ENCODE data around the gene TBXAS1.

The TBXAS1 gene

GRCh38 chr7:139829025-139829774, at the start of gene TBXAS1:
Gene TBXAS1 (plus strand): TSS chr7:139829264. CDS start chr7:139829391, 127 bp downstream.
- no peak within 1 kb of the TSS for H3K4me3 ChIP-seq (ENCODE audit: low read length)
- no peaks in the 10 kb centered on the region for H3K36me3 ChIP-seq (ENCODE audit: control insufficient read depth, insufficient read depth, low read length, severe bottlenecking)
- peaks cover 9% of the 10 kb centered on the region for H3K4me1 ChIP-seq (ENCODE audit: control insufficient read depth, insufficient read depth, low read length)
- DNase-seq (ENCODE audit: low read depth), result peak; percentile 2
- no peak within 1 kb of the TSS for H3K9ac ChIP-seq (ENCODE audit: low read length)
- H3K27me3 ChIP-seq (replicated peaks; ENCODE audit: control insufficient read depth, insufficient read depth, low read length), result no peaks in the 10 kb centered on the region
- peaks cover 4% of the 10 kb centered on the region for H3K9me3 ChIP-seq (ENCODE audit: control insufficient read depth, low read length)

GRCh38 chr7:139782932-139783331, 46.1 kb upstream of the TBXAS1 start:
- Histone ChIP-seq H3K27me3 (replicated peaks; ENCODE audit: control insufficient read depth, insufficient read depth, low read length) (peaks cover 5% of the 10 kb centered on the region), H3K4me3 (ENCODE audit: low read length) (no peak overlapping the region), H3K4me1 (ENCODE audit: control insufficient read depth, insufficient read depth, low read length) (peaks cover 14% of the 10 kb centered on the region), H3K9ac (ENCODE audit: low read length) (no peak overlapping the region), H3K9me3 (ENCODE audit: control insufficient read depth, low read length) (no peaks in the 10 kb centered on the region), H3K36me3 (ENCODE audit: control insufficient read depth, insufficient read depth, low read length, severe bottlenecking) (no peaks in the 10 kb centered on the region)
- no peak for DNase-seq (ENCODE audit: low read depth)

GRCh38 chr7:139783647-139784385, 45.2 kb upstream of the TBXAS1 start:
- no peak overlapping the region for H3K4me3 ChIP-seq (ENCODE audit: low read length)

GRCh38 chr7:139784648-139785047, 44.4 kb upstream of the TBXAS1 start:
- Histone ChIP-seq H3K9me3 (ENCODE audit: control insufficient read depth, low read length) (no peaks in the 10 kb centered on the region), H3K36me3 (ENCODE audit: control insufficient read depth, insufficient read depth, low read length, severe bottlenecking) (no peaks in the 10 kb centered on the region), H3K4me3 (ENCODE audit: low read length) (no peak overlapping the region), H3K9ac (ENCODE audit: low read length) (no peak overlapping the region), H3K4me1 (ENCODE audit: control insufficient read depth, insufficient read depth, low read length) (peaks cover 9% of the 10 kb centered on the region), H3K27me3 (replicated peaks; ENCODE audit: control insufficient read depth, insufficient read depth, low read length) (peaks cover under 1% of the 10 kb centered on the region)
- DNase-seq (ENCODE audit: low read depth), result no peak

More at GRCh38 chr7:139783647-139784385, 45.2 kb upstream of the TBXAS1 start:
- no peak for DNase-seq (ENCODE audit: low read depth)
- H3K9ac ChIP-seq (ENCODE audit: low read length), result no peak overlapping the region
- no peaks in the 10 kb centered on the region for H3K9me3 ChIP-seq (ENCODE audit: control insufficient read depth, low read length)
- peaks cover 11% of the 10 kb centered on the region for H3K4me1 ChIP-seq (ENCODE audit: control insufficient read depth, insufficient read depth, low read length)
- peaks cover 5% of the 10 kb centered on the region for H3K27me3 ChIP-seq (replicated peaks; ENCODE audit: control insufficient read depth, insufficient read depth, low read length)
- no peaks in the 10 kb centered on the region for H3K36me3 ChIP-seq (ENCODE audit: control insufficient read depth, insufficient read depth, low read length, severe bottlenecking)

GRCh38 chr7:139791316-139791715, 37.7 kb upstream of the TBXAS1 start:
- Histone ChIP-seq H3K4me3 (ENCODE audit: low read length) (no peak overlapping the region), H3K36me3 (ENCODE audit: control insufficient read depth, insufficient read depth, low read length, severe bottlenecking) (no peaks in the 10 kb centered on the region), H3K9me3 (ENCODE audit: control insufficient read depth, low read length) (no peaks in the 10 kb centered on the region), H3K4me1 (ENCODE audit: control insufficient read depth, insufficient read depth, low read length) (no peaks in the 10 kb centered on the region), H3K9ac (ENCODE audit: low read length) (no peak overlapping the region), H3K27me3 (replicated peaks; ENCODE audit: control insufficient read depth, insufficient read depth, low read length) (no peaks in the 10 kb centered on the region)
- DNase-seq (ENCODE audit: low read depth), result no peak

GRCh38 chr7:139797607-139798006, 31.5 kb upstream of the TBXAS1 start:
- Histone ChIP-seq H3K9me3 (ENCODE audit: control insufficient read depth, low read length) (no peaks in the 10 kb centered on the region), H3K4me3 (ENCODE audit: low read length) (no peak overlapping the region), H3K27me3 (replicated peaks; ENCODE audit: control insufficient read depth, insufficient read depth, low read length) (no peaks in the 10 kb centered on the region), H3K9ac (ENCODE audit: low read length) (no peak overlapping the region), H3K36me3 (ENCODE audit: control insufficient read depth, insufficient read depth, low read length, severe bottlenecking) (no peaks in the 10 kb centered on the region), H3K4me1 (ENCODE audit: control insufficient read depth, insufficient read depth, low read length) (no peaks in the 10 kb centered on the region)
- peak; percentile 26 for DNase-seq (ENCODE audit: low read depth)

- no peak overlapping the region for H3K9ac ChIP-seq (ENCODE audit: low read length)
- H3K27me3 ChIP-seq (replicated peaks; ENCODE audit: control insufficient read depth, insufficient read depth, low read length), result no peaks in the 10 kb centered on the region
- H3K36me3 ChIP-seq (ENCODE audit: control insufficient read depth, insufficient read depth, low read length, severe bottlenecking), result no peaks in the 10 kb centered on the region
- no peak overlapping the region for H3K4me3 ChIP-seq (ENCODE audit: low read length)
- no peaks in the 10 kb centered on the region for H3K4me1 ChIP-seq (ENCODE audit: control insufficient read depth, insufficient read depth, low read length)
- no peak for DNase-seq (ENCODE audit: low read depth)
- H3K9me3 ChIP-seq (ENCODE audit: control insufficient read depth, low read length), result no peaks in the 10 kb centered on the region
Observed at GRCh38 chr7:139798221-139798620, 30.8 kb upstream of the TBXAS1 start.

GRCh38 chr7:139798892-139799291, 30.2 kb upstream of the TBXAS1 start:
- no peak for DNase-seq (ENCODE audit: low read depth)
- Histone ChIP-seq H3K27me3 (replicated peaks; ENCODE audit: control insufficient read depth, insufficient read depth, low read length) (no peaks in the 10 kb centered on the region), H3K4me1 (ENCODE audit: control insufficient read depth, insufficient read depth, low read length) (no peaks in the 10 kb centered on the region), H3K36me3 (ENCODE audit: control insufficient read depth, insufficient read depth, low read length, severe bottlenecking) (no peaks in the 10 kb centered on the region), H3K9ac (ENCODE audit: low read length) (no peak overlapping the region), H3K4me3 (ENCODE audit: low read length) (no peak overlapping the region), H3K9me3 (ENCODE audit: control insufficient read depth, low read length) (peaks cover 5% of the 10 kb centered on the region)

GRCh38 chr7:139799586-139799985, 29.5 kb upstream of the TBXAS1 start:
- Histone ChIP-seq H3K27me3 (replicated peaks; ENCODE audit: control insufficient read depth, insufficient read depth, low read length) (no peaks in the 10 kb centered on the region), H3K36me3 (ENCODE audit: control insufficient read depth, insufficient read depth, low read length, severe bottlenecking) (no peaks in the 10 kb centered on the region), H3K9me3 (ENCODE audit: control insufficient read depth, low read length) (peaks cover 5% of the 10 kb centered on the region), H3K4me1 (ENCODE audit: control insufficient read depth, insufficient read depth, low read length) (no peaks in the 10 kb centered on the region), H3K4me3 (ENCODE audit: low read length) (no peak overlapping the region), H3K9ac (ENCODE audit: low read length) (no peak overlapping the region)
- DNase-seq (ENCODE audit: low read depth), result peak; percentile 24

GRCh38 chr7:139804571-139804970, 24.5 kb upstream of the TBXAS1 start:
- no peak for DNase-seq (ENCODE audit: low read depth)
- H3K27me3 ChIP-seq (replicated peaks; ENCODE audit: control insufficient read depth, insufficient read depth, low read length), result no peaks in the 10 kb centered on the region
- no peak overlapping the region for H3K4me3 ChIP-seq (ENCODE audit: low read length)
- H3K36me3 ChIP-seq (ENCODE audit: control insufficient read depth, insufficient read depth, low read length, severe bottlenecking), result no peaks in the 10 kb centered on the region
- H3K9ac ChIP-seq (ENCODE audit: low read length), result no peak overlapping the region
- H3K4me1 ChIP-seq (ENCODE audit: control insufficient read depth, insufficient read depth, low read length), result no peaks in the 10 kb centered on the region
- H3K9me3 ChIP-seq (ENCODE audit: control insufficient read depth, low read length), result peaks cover 5% of the 10 kb centered on the region

GRCh38 chr7:139807009-139807408, 22.1 kb upstream of the TBXAS1 start:
- no peak overlapping the region for H3K9ac ChIP-seq (ENCODE audit: low read length)
- H3K4me1 ChIP-seq (ENCODE audit: control insufficient read depth, insufficient read depth, low read length), result peaks cover 10% of the 10 kb centered on the region
- no peak overlapping the region for H3K4me3 ChIP-seq (ENCODE audit: low read length)
- peaks cover 5% of the 10 kb centered on the region for H3K9me3 ChIP-seq (ENCODE audit: control insufficient read depth, low read length)
- no peaks in the 10 kb centered on the region for H3K27me3 ChIP-seq (replicated peaks; ENCODE audit: control insufficient read depth, insufficient read depth, low read length)
- no peak for DNase-seq (ENCODE audit: low read depth)
- no peaks in the 10 kb centered on the region for H3K36me3 ChIP-seq (ENCODE audit: control insufficient read depth, insufficient read depth, low read length, severe bottlenecking)

Data from adipocyte (in vitro differentiated cells).